MM.1S (cell line): ENCODE results near the gene GNL2.

Experiments
- DNase-seq: peaks from one replicate; pipeline ENCODE4 v3.0.0-alpha.2; 2015
- H2AFZ ChIP-seq: fragments of 300-600 bp; sonication (generic); 2 replicates; pipeline ENCODE4 v1.6.0; 2016; ENCODE audit warnings: antibody characterized with exemption, low read length
- H3F3A ChIP-seq: fragments of 300-600 bp; sonication (generic); 2 replicates; pipeline ENCODE4 v1.6.1; 2016; ENCODE audit warnings: mild to moderate bottlenecking, antibody characterized with exemption, low read length, moderate library complexity, mixed read lengths; ENCODE audit not compliant: insufficient read depth
- H3K27ac ChIP-seq: fragments of 300-600 bp; sonication (generic); 2 replicates; pipeline ENCODE4 v1.5.1; 2016; ENCODE audit warnings: mild to moderate bottlenecking, low read length
- H3K27me3 ChIP-seq: fragments of 300-600 bp; sonication (generic); replicated peaks from 2 replicates; pipeline ENCODE4 v1.6.0; 2016; ENCODE audit warnings: low read length; ENCODE audit not compliant: insufficient read depth
- H3K36me3 ChIP-seq: fragments of 300-600 bp; sonication (generic); replicated peaks from 2 replicates; pipeline ENCODE4 v1.6.1; 2016; ENCODE audit warnings: mild to moderate bottlenecking, low read length, mixed read lengths; ENCODE audit not compliant: insufficient read depth
- H3K4me1 ChIP-seq: fragments of 300-600 bp; sonication (generic); 2 replicates; pipeline ENCODE4 v1.6.1; 2016; ENCODE audit warnings: low read length, mixed read lengths
- H3K4me2 ChIP-seq: fragments of 300-600 bp; sonication (generic); 2 replicates; pipeline ENCODE4 v1.6.0; 2016; ENCODE audit warnings: low read depth, low read length
- H3K4me3 ChIP-seq: fragments of 300-600 bp; sonication (generic); 2 replicates; pipeline ENCODE4 v1.5.1; 2016; ENCODE audit warnings: low read length, mixed read lengths
- H3K79me2 ChIP-seq: fragments of 300-600 bp; sonication (generic); 2 replicates; pipeline ENCODE4 v1.6.1; 2016; ENCODE audit warnings: mixed run types, low read length, mixed read lengths
- H3K9ac ChIP-seq: fragments of 300-600 bp; sonication (generic); 2 replicates; pipeline ENCODE4 v1.6.1; 2016; ENCODE audit warnings: low read length, mixed read lengths
- H3K9me2 ChIP-seq: fragments of 300-600 bp; sonication (generic); replicated peaks from 2 replicates; pipeline ENCODE4 v1.6.1; 2016; ENCODE audit warnings: mild to moderate bottlenecking, low read length, mixed read lengths; ENCODE audit not compliant: insufficient read depth
- H3K9me3 ChIP-seq: fragments of 300-600 bp; sonication (generic); replicated peaks from 2 replicates; pipeline ENCODE4 v1.6.1; 2016; ENCODE audit warnings: mild to moderate bottlenecking, low read length, mixed read lengths; ENCODE audit not compliant: insufficient read depth
- H4K20me1 ChIP-seq: fragments of 300-600 bp; sonication (generic); 2 replicates; pipeline ENCODE4 v1.6.1; 2016; ENCODE audit warnings: mild to moderate bottlenecking, low read length, moderate library complexity, mixed read lengths; ENCODE audit not compliant: insufficient read depth
- CTCF ChIP-seq: fragments of 300-600 bp; sonication (generic); IDR thresholded peaks from 2 replicates; pipeline ENCODE4 v1.5.1; 2016; ENCODE audit warnings: antibody characterized with exemption, low read length, mixed read lengths
- EZH2 ChIP-seq: fragments of 300-600 bp; sonication (generic); optimal IDR thresholded peaks from 2 replicates; pipeline ENCODE3; 2017; ENCODE audit warnings: low read depth, mild to moderate bottlenecking, antibody characterized with exemption, low read length, mixed read lengths
- EZH2phosphoT487 ChIP-seq: fragments of 300-600 bp; sonication (generic); IDR thresholded peaks from 2 replicates; pipeline ENCODE4 v1.6.1; 2018; ENCODE audit warnings: antibody characterized with exemption, low read length

The GNL2 gene

GRCh38 chr1:37622131-37622530, 26.4 kb upstream of the GNL2 start:
- Histone ChIP-seq H3K27me3 (peaks cover 64% of the 10 kb centered on the region), H3K4me1 (no peaks in the 10 kb centered on the region), H3K9ac (no peak overlapping the region), H3K9me2 (no peaks in the 10 kb centered on the region), H3K4me2 (no peak overlapping the region), H3K9me3 (no peaks in the 10 kb centered on the region), H3F3A (no peaks in the 10 kb centered on the region), H3K27ac (no peak overlapping the region), H3K36me3 (no peaks in the 10 kb centered on the region), H3K79me2 (no peaks in the 10 kb centered on the region), H4K20me1 (no peaks in the 10 kb centered on the region), H2AFZ (no peak overlapping the region), H3K4me3 (no peak overlapping the region)
- TF ChIP-seq CTCF (0 out of 2 replicates have a peak, but pooled peaks have one; percentile 10), EZH2 (no peak)
- DNase-seq = no peak

- TF ChIP-seq EZH2phosphoT487 (no peak), CTCF (no peak), EZH2 (no peak)
- no peak overlapping the region for H3K9ac ChIP-seq
- H3K4me3 ChIP-seq = no peak overlapping the region
- peaks cover 63% of the 10 kb centered on the region for H3K27me3 ChIP-seq
- H3K27ac ChIP-seq = no peak overlapping the region
- no peaks in the 10 kb centered on the region for H3K36me3 ChIP-seq
- H3F3A ChIP-seq = no peaks in the 10 kb centered on the region
- DNase-seq = no peak
- H3K4me1 ChIP-seq = no peaks in the 10 kb centered on the region
- no peaks in the 10 kb centered on the region for H3K9me2 ChIP-seq
- H3K79me2 ChIP-seq = no peaks in the 10 kb centered on the region
- H4K20me1 ChIP-seq = no peaks in the 10 kb centered on the region
- no peak overlapping the region for H2AFZ ChIP-seq
- no peaks in the 10 kb centered on the region for H3K9me3 ChIP-seq
- no peak overlapping the region for H3K4me2 ChIP-seq
These were observed 25.7 kb upstream of the GNL2 start for GRCh38 chr1:37621326-37621870.

- Histone ChIP-seq H3F3A (no peaks in the 10 kb centered on the region), H2AFZ (no peak overlapping the region), H3K27me3 (peaks cover 64% of the 10 kb centered on the region), H3K4me3 (no peak overlapping the region), H3K9me2 (no peaks in the 10 kb centered on the region), H3K9ac (no peak overlapping the region), H4K20me1 (no peaks in the 10 kb centered on the region), H3K9me3 (no peaks in the 10 kb centered on the region), H3K27ac (no peak overlapping the region), H3K79me2 (no peaks in the 10 kb centered on the region), H3K4me2 (no peak overlapping the region), H3K36me3 (no peaks in the 10 kb centered on the region), H3K4me1 (no peaks in the 10 kb centered on the region)
- TF ChIP-seq EZH2 (no peak), CTCF (no peak), EZH2phosphoT487 (no peak)
- no peak for DNase-seq
These were observed 25.0 kb upstream of the GNL2 start for GRCh38 chr1:37620707-37621106.
